Spleen (tissue), 11 donors: ENCODE results near the gene ARL5C. TPM values are rescaled to one million over a fixed set of nuclear protein-coding genes. Genes with fewer than 3 reads are reported as not detected.
A peak's percentile ranks its signal among the peaks of the same experiment; 100 is the strongest.

Experiments
- DNase-seq: peaks from one replicate; pipeline ENCODE4 v3.0.0-alpha.2; 2020
- H3K27ac ChIP-seq, 8 donors: fragments of 200-600 bp; sonication (generic) in 7 of 8; 1 replicate in 4 of 8; 2 replicates in 4 of 8; pipeline versions ENCODE4 v1.5.0 to v1.8.0; 2016 to 2021; ENCODE audit warnings: inconsistent platforms in 4 of 8, mild to moderate bottlenecking in 4 of 8, moderate library complexity in 1 of 8
- H3K27me3 ChIP-seq, 7 donors: fragments of 200-600 bp; sonication (generic) in 6 of 7; replicated peaks in 1 of 7; 1 replicate in 4 of 7; 2 replicates in 3 of 7; pipeline versions ENCODE4 v1.5.0 to v1.8.0; 2016 to 2021; ENCODE audit warnings: inconsistent platforms in 3 of 7, mild to moderate bottlenecking in 1 of 7
- H3K36me3 ChIP-seq, 6 donors: fragments of 200-600 bp; sonication (generic) in 5 of 6; 1 replicate in 4 of 6; 2 replicates in 2 of 6; pipeline versions ENCODE4 v1.5.0 to v1.8.0; 2016 to 2021; ENCODE audit warnings: inconsistent platforms in 2 of 6
- H3K4me1 ChIP-seq, 6 donors: fragments of 200-600 bp; sonication (generic) in 5 of 6; 1 replicate in 3 of 6; 2 replicates in 3 of 6; pipeline versions ENCODE4 v1.5.0 to v1.8.0; 2016 to 2021; ENCODE audit warnings: inconsistent platforms in 3 of 6
- H3K4me3 ChIP-seq, 8 donors: fragments of 200-600 bp; sonication (generic) in 7 of 8; 1 replicate in 4 of 8; 2 replicates in 4 of 8; pipeline versions ENCODE4 v1.5.0 to v1.8.0; 2016 to 2021; ENCODE audit warnings: inconsistent platforms in 4 of 8, mild to moderate bottlenecking in 4 of 8, moderate library complexity in 2 of 8
- H3K9me3 ChIP-seq, 8 donors: fragments of 200-600 bp; sonication (generic) in 7 of 8; 1 replicate in 4 of 8; 2 replicates in 4 of 8; pipeline versions ENCODE4 v1.5.0 to v1.8.0; 2016 to 2021; ENCODE audit warnings: inconsistent platforms in 4 of 8
- CTCF ChIP-seq, 11 experiments: fragments of 200-600 bp in 7 of 11; fragments of 450-650 bp in 4 of 11; sonication (generic) in 4 of 11; IDR thresholded peaks in 8 of 11; conservative IDR thresholded peaks in 3 of 11; 1 replicate in 7 of 11; 2 replicates in 4 of 11; pipeline versions ENCODE4 v1.4.0 to v1.8.0; 2016 to 2021; ENCODE audit warnings: antibody characterized with exemption in 11 of 11, inconsistent platforms in 4 of 11, mild to moderate bottlenecking in 1 of 11
- POLR2A ChIP-seq, 3 donors: fragments of 450-650 bp; IDR thresholded peaks; one replicate each; pipeline ENCODE4 v1.5.1; 2017; ENCODE audit warnings: antibody characterized with exemption in 3 of 3, mild to moderate bottlenecking in 1 of 3
- POLR2AphosphoS5 ChIP-seq, 3 donors: sonication (generic); formaldehyde crosslinking; IDR thresholded peaks; one replicate each; pipeline ENCODE4 v1.5.1; 2017; ENCODE audit warnings: antibody characterized with exemption in 3 of 3
- WGBS, 5 donors: extraction: QIAGEN DNeasy Blood & Tissue Kit in 3 of 5; methylation state at CpG; one replicate each; pipeline versions ENCODE4 v1.1.5 to v1.1.7; 2013 to 2018; 5-methylcytosine and 5-hydroxymethylcytosine counted together
- intact Hi-C: fragments of 100-400 bp; cut with DNase I; formaldehyde crosslinking; loops from one replicate; pipeline ENCODE4 v1.15.0; 2023; ENCODE audit warnings: low total_unique reads
- polyA plus RNA-seq, 3 donors: library from polyadenylated mRNA; stranded (reverse); fragments of 200-250 nt; gene quantifications; one replicate each; pipeline ENCODE4 v1.2.1, GENCODE V29; 2013
- total RNA-seq, 7 donors: library from RNA; depleted of rRNA in 3 of 7; stranded (reverse); fragments of >200 nt in 3 of 7; fragmentation: NEBNext Ultra II Directional in 4 of 7; extraction: Animal tissue kit (Norgen Biotek cat#: 25700) in 4 of 7; gene quantifications; one replicate each; pipeline versions ENCODE4 v1.1.0 to v1.2.1, GENCODE V29; 2016 to 2021
- donor health status: healthy with polysubstance abuse.
- donor health status: DM: no; HTN: no; CAD: no; lungs with moderate emphysema.
- donor health status: DM: no; HTN: no; CAD: no.
- donor health status: Bipolar disorder and iron deficiency.
- donor health status: healthy.
- donor health status: DM: no; HTN: no; CAD: no.
- donor health status: DM: yes; HTN: yes; CAD: no.

Gene ARL5C
- total and polyA plus RNA-seq, 10 donors = not detected

GRCh38 chr17:39156491-39156890 lies 9.5 kb downstream of the ARL5C start:
- no peak overlapping the region for H3K27ac ChIP-seq
- no peak overlapping the region for H3K4me3 ChIP-seq
- peaks cover 0 to 16% (median 5%) of the 10 kb centered on the region in 7 donors for H3K27me3 ChIP-seq
- no peaks in the 10 kb centered on the region for H3K36me3 ChIP-seq
- peaks cover 5 to 33% (median 25%) of the 10 kb centered on the region in 6 donors for H3K4me1 ChIP-seq
- TF ChIP-seq POLR2A (IDR thresholded peaks at IDR 0.05) (no peak), CTCF (IDR thresholded peaks at IDR 0.05 in 8 of 11, conservative IDR thresholded peaks at IDR 0.05 in 3 of 11) (no peak), POLR2AphosphoS5 (IDR thresholded peaks at IDR 0.05) (no peak)
- WGBS, 5 donors = 80 to 89% (median 87%) methylated on average over 7 of the region's 7 CpGs
- intact Hi-C loops = no loop called here
- H3K9me3 ChIP-seq = no peaks in the 10 kb centered on the region
- DNase-seq = no peak

GRCh38 chr17:39155654-39156053 lies 10.3 kb downstream of the ARL5C start:
- H3K4me1 ChIP-seq = peaks cover 10 to 41% (median 32%) of the 10 kb centered on the region in 6 donors
- TF ChIP-seq POLR2A (IDR thresholded peaks at IDR 0.05) (no peak), CTCF (IDR thresholded peaks at IDR 0.05 in 8 of 11, conservative IDR thresholded peaks at IDR 0.05 in 3 of 11) (no peak), POLR2AphosphoS5 (IDR thresholded peaks at IDR 0.05) (no peak)
- no peak overlapping the region for H3K27ac ChIP-seq
- H3K27me3 ChIP-seq = peaks cover 0 to 23% (median 13%) of the 10 kb centered on the region in 7 donors
- 51 to 71% (median 62%) methylated on average over 2 of the region's 2 CpGs for WGBS, 5 donors
- H3K36me3 ChIP-seq = no peaks in the 10 kb centered on the region
- no peak overlapping the region for H3K4me3 ChIP-seq
- intact Hi-C loops = no loop called here
- DNase-seq = no peak
- H3K9me3 ChIP-seq = no peaks in the 10 kb centered on the region

- intact Hi-C loops = loop anchor here (5.0 kb wide), 2 partner anchors 86 to 171 kb away; no protein-coding TSS in a partner anchor
- peak; percentile 96 for DNase-seq
- Histone ChIP-seq H3K27me3 (peaks cover 0 to 34% (median 18%) of the 10 kb centered on the region in 7 donors), H3K4me1 (peaks cover 10 to 47% (median 33%) of the 10 kb centered on the region in 6 donors), H3K4me3 (peak overlapping the region; percentile 70 to 99 (median 88)), H3K9me3 (no peaks in the 10 kb centered on the region), H3K27ac (peak overlapping the region; percentile 69 to 95 (median 92)), H3K36me3 (no peaks in the 10 kb centered on the region)
- no peak for TF ChIP-seq POLR2A (IDR thresholded peaks at IDR 0.05)
- peak in 3 of 11 experiments; percentile 12 to 42 (median 23) for TF ChIP-seq CTCF (IDR thresholded peaks at IDR 0.05 in 8 of 11, conservative IDR thresholded peaks at IDR 0.05 in 3 of 11)
- TF ChIP-seq POLR2AphosphoS5 (IDR thresholded peaks at IDR 0.05) = peak in 2 of 3 donors; percentile 48 to 68
- WGBS, 5 donors = 0 to 1% (median 0%) methylated on average over 16 of the region's 16 CpGs
These were observed 12.3 kb downstream of the ARL5C start for GRCh38 chr17:39153599-39154051.

- no peak for DNase-seq
- Histone ChIP-seq H3K4me1 (peaks cover 10 to 47% (median 33%) of the 10 kb centered on the region in 6 donors), H3K4me3 (peak overlapping the region; percentile 1 to 99 (median 83)), H3K27ac (peak overlapping the region in 6 of 8 donors; percentile 58 to 95 (median 90)), H3K36me3 (no peaks in the 10 kb centered on the region), H3K9me3 (no peaks in the 10 kb centered on the region), H3K27me3 (peaks cover 0 to 38% (median 18%) of the 10 kb centered on the region in 7 donors)
- intact Hi-C loops = loop anchor here (5.0 kb wide), 2 partner anchors 85 to 170 kb away; no protein-coding TSS in a partner anchor
- 13 to 20% (median 15%) methylated on average over 23 to 25 of the region's 25 CpGs for WGBS, 5 donors
- TF ChIP-seq POLR2A (IDR thresholded peaks at IDR 0.05) (no peak), CTCF (IDR thresholded peaks at IDR 0.05 in 8 of 11, conservative IDR thresholded peaks at IDR 0.05 in 3 of 11) (no peak), POLR2AphosphoS5 (IDR thresholded peaks at IDR 0.05) (no peak)
These were observed 13.8 kb downstream of the ARL5C start for GRCh38 chr17:39151943-39152818.
